Neural crest cell (in vitro differentiated cells): ENCODE data around the gene MPP4. TPM values are rescaled to one million over a fixed set of nuclear protein-coding genes. Genes with fewer than 3 reads are reported as not detected.
"Not testable (repeated sequence)": the region's sequence is repeated elsewhere in the genome, so short reads cannot be mapped to it uniquely, and the experiment has no call there.

Experiments
- DNase-seq: peaks from one replicate; pipeline ENCODE4 v3.0.0; 2021; ENCODE audit warnings: low read depth, mixed read lengths, low spot score
- H3K27ac Mint-ChIP-seq: one replicate; pipeline ENCODE4 v1.8.0; 2021; ENCODE audit warnings: mild to moderate bottlenecking, mixed read lengths; ENCODE audit not compliant: unreplicated experiment
- H3K27me3 Mint-ChIP-seq: 2 replicates; pipeline ENCODE4 v1.8.0; 2021; ENCODE audit warnings: low read depth, mild to moderate bottlenecking, mixed read lengths
- H3K36me3 Mint-ChIP-seq: 2 replicates; pipeline ENCODE4 v1.8.0; 2021; ENCODE audit warnings: low read depth, mild to moderate bottlenecking, mixed read lengths
- H3K4me1 Mint-ChIP-seq: 2 replicates; pipeline ENCODE4 v1.8.0; 2021; ENCODE audit warnings: mixed read lengths
- H3K4me3 Mint-ChIP-seq: one replicate; pipeline ENCODE4 v1.8.0; 2021; ENCODE audit warnings: mild to moderate bottlenecking, mixed read lengths
- H3K9me3 Mint-ChIP-seq: 2 replicates; pipeline ENCODE4 v1.8.0; 2021; ENCODE audit warnings: mixed read lengths
- CTCF ChIP-seq: fragments of 200-600 bp; sonication (generic); conservative IDR thresholded peaks from 2 replicates; pipeline ENCODE4 v1.5.0; 2021; ENCODE audit warnings: antibody characterized with exemption, mild to moderate bottlenecking
- total RNA-seq: library from RNA; stranded (reverse); gene quantifications from 2 replicates; pipeline ENCODE4 v1.2.1, GENCODE V29; 2021

Gene MPP4
- total RNA-seq, 1 donor from 2014 or later, result 0.19 TPM

GRCh38 chr2:201674298-201674697 is 24.1 kb downstream of the MPP4 start:
- H3K4me3 Mint-ChIP-seq, result no peak overlapping the region
- H3K27ac Mint-ChIP-seq, result no peak overlapping the region
- no peak for TF ChIP-seq CTCF
- H3K36me3 Mint-ChIP-seq, result no peaks in the 10 kb centered on the region
- DNase-seq, result no peak
- H3K4me1 Mint-ChIP-seq, result no peaks in the 10 kb centered on the region
- no peaks in the 10 kb centered on the region for H3K9me3 Mint-ChIP-seq
- peaks cover 4% of the 10 kb centered on the region for H3K27me3 Mint-ChIP-seq

GRCh38 chr2:201673546-201673945 is 24.9 kb downstream of the MPP4 start:
- Mint-ChIP-seq H3K9me3 (no peaks in the 10 kb centered on the region), H3K27ac (no peak overlapping the region), H3K27me3 (peaks cover 4% of the 10 kb centered on the region), H3K36me3 (no peaks in the 10 kb centered on the region), H3K4me3 (no peak overlapping the region), H3K4me1 (no peaks in the 10 kb centered on the region)
- no peak for TF ChIP-seq CTCF
- no peak for DNase-seq

- not testable (repeated sequence) for H3K36me3 Mint-ChIP-seq, DNase-seq, H3K27ac Mint-ChIP-seq, H3K4me3 Mint-ChIP-seq, H3K9me3 Mint-ChIP-seq, H3K27me3 Mint-ChIP-seq, H3K4me1 Mint-ChIP-seq
These were observed 27.2 kb downstream of the MPP4 start for GRCh38 chr2:201671205-201671604.

GRCh38 chr2:201669865-201670264 is 28.6 kb downstream of the MPP4 start:
- no peak for DNase-seq
- H3K4me1 Mint-ChIP-seq, result no peaks in the 10 kb centered on the region
- no peaks in the 10 kb centered on the region for H3K36me3 Mint-ChIP-seq

GRCh38 chr2:201668402-201668910 is 30.0 kb downstream of the MPP4 start:
- H3K4me1 Mint-ChIP-seq, result no peaks in the 10 kb centered on the region
- no peak for TF ChIP-seq CTCF
- no peak for DNase-seq
- no peaks in the 10 kb centered on the region for H3K9me3 Mint-ChIP-seq
- no peaks in the 10 kb centered on the region for H3K36me3 Mint-ChIP-seq
- H3K27me3 Mint-ChIP-seq, result peaks cover 4% of the 10 kb centered on the region
- no peak overlapping the region for H3K27ac Mint-ChIP-seq
- no peak overlapping the region for H3K4me3 Mint-ChIP-seq

More at GRCh38 chr2:201669865-201670264, 28.6 kb downstream of the MPP4 start:
- no peak for TF ChIP-seq CTCF
- no peaks in the 10 kb centered on the region for H3K9me3 Mint-ChIP-seq
- H3K27ac Mint-ChIP-seq, result no peak overlapping the region
- no peak overlapping the region for H3K4me3 Mint-ChIP-seq
- H3K27me3 Mint-ChIP-seq, result peaks cover 4% of the 10 kb centered on the region

GRCh38 chr2:201664334-201664733 is 34.1 kb downstream of the MPP4 start:
- Mint-ChIP-seq H3K27me3 (no peaks in the 10 kb centered on the region), H3K9me3 (no peaks in the 10 kb centered on the region), H3K36me3 (no peaks in the 10 kb centered on the region), H3K4me1 (no peaks in the 10 kb centered on the region), H3K4me3 (no peak overlapping the region), H3K27ac (no peak overlapping the region)
- no peak for TF ChIP-seq CTCF
- no peak for DNase-seq
